A673 (cell line): ENCODE data around the gene RIT1. TPM values are rescaled to one million over a fixed set of nuclear protein-coding genes. Genes with fewer than 3 reads are reported as not detected.

Experiments
- BruUV-seq: library from RNA; stranded (reverse); fragments of 400-500 nt; replicated peaks from 2 replicates; lab custom pipeline; 2021; lab: Mats Ljungman, UMichigan
- CTCF ChIA-PET: fragments of 300-600 bp; sonication (Branson Sonifier 250); formaldehyde crosslinking; loops from one replicate; lab custom pipeline; 2022; ENCODE audit warnings: antibody characterized with exemption; lab: Charles Lee
- POLR2A ChIA-PET: fragments of 300-600 bp; sonication (Branson Sonifier 250); formaldehyde crosslinking; loops from one replicate; lab custom pipeline; 2022; ENCODE audit warnings: antibody characterized with exemption; ENCODE audit not compliant: low non-redundant PET; lab: Charles Lee
- DNase-seq: peaks from one replicate; pipeline ENCODE4 v3.0.0-alpha.2; 2015; ENCODE audit warnings: low spot score
- H3K27ac ChIP-seq: fragments of 200-600 bp; sonication (generic); 2 replicates; pipeline ENCODE4 v1.5.1; 2016; ENCODE audit warnings: mixed run types, low read depth, mild to moderate bottlenecking, mixed read lengths, antibody characterized with exemption, low read length; ENCODE audit not compliant: poor library complexity, severe bottlenecking
- H3K27me3 ChIP-seq: fragments of 200-600 bp; sonication (generic); replicated peaks from 2 replicates; pipeline ENCODE4 v1.6.1; 2017; ENCODE audit warnings: mixed run types, low read depth, mild to moderate bottlenecking, mixed read lengths, antibody characterized with exemption, low read length; ENCODE audit not compliant: insufficient read depth, poor library complexity
- H3K36me3 ChIP-seq: fragments of 200-600 bp; sonication (generic); 2 replicates; pipeline ENCODE4 v1.6.1; 2016; ENCODE audit warnings: mixed run types, mild to moderate bottlenecking, mixed read lengths, antibody characterized with exemption, low read length; ENCODE audit not compliant: insufficient read depth, poor library complexity, severe bottlenecking
- H3K4me1 ChIP-seq: fragments of 200-600 bp; sonication (generic); 2 replicates; pipeline ENCODE4 v1.6.1; 2017; ENCODE audit warnings: mixed run types, mild to moderate bottlenecking, mixed read lengths, antibody characterized with exemption, low read length; ENCODE audit not compliant: insufficient read depth, poor library complexity, severe bottlenecking
- H3K4me3 ChIP-seq: fragments of 200-600 bp; sonication (generic); 2 replicates; pipeline ENCODE4 v1.5.1; 2016; ENCODE audit warnings: low read depth, mixed run types, mild to moderate bottlenecking, mixed read lengths, low read length; ENCODE audit not compliant: poor library complexity, severe bottlenecking
- H3K9me3 ChIP-seq: fragments of 200-600 bp; sonication (generic); 2 replicates; pipeline ENCODE4 v1.6.1; 2016; ENCODE audit warnings: mixed run types, low read depth, mild to moderate bottlenecking, mixed read lengths, antibody characterized with exemption, low read length; ENCODE audit not compliant: poor library complexity, severe bottlenecking
- CTCF ChIP-seq: fragments of 300-800, 200-600 bp; sonication (generic); conservative IDR thresholded peaks from 2 replicates; pipeline ENCODE4 v1.5.1; 2017; ENCODE audit warnings: low read depth, mild to moderate bottlenecking, antibody characterized with exemption, low read length, moderate library complexity, mixed read lengths
- EZH2 ChIP-seq: fragments of 200-600 bp; sonication (generic); IDR thresholded peaks from 2 replicates; pipeline ENCODE4 v1.6.1; 2017; ENCODE audit warnings: borderline replicate concordance, low read depth, mild to moderate bottlenecking, mixed read lengths, antibody characterized with exemption, low read length; ENCODE audit not compliant: poor library complexity, severe bottlenecking
- intact Hi-C: fragments of 100-400 bp; cut with micrococcal nuclease; formaldehyde crosslinking; loops from one replicate; pipeline ENCODE4 v1.10.0; 2022; ENCODE audit not compliant: unreplicated experiment
- total RNA-seq: library from RNA; stranded (reverse); gene quantifications from 2 replicates; pipeline ENCODE4 v1.2.3, GENCODE V29; 2021

Gene RIT1
- total RNA-seq, 1 experiment from 2014 or later = 27.5 TPM

- CTCF ChIA-PET = no interaction called here
- TF ChIP-seq EZH2 (no peak), CTCF (no peak)
- DNase-seq = no peak
- BruUV-seq = no TSS peak
- Histone ChIP-seq H3K36me3 (peaks cover 93% of the 10 kb centered on the region), H3K9me3 (no peaks in the 10 kb centered on the region), H3K4me3 (no peak overlapping the region), H3K27ac (no peak overlapping the region), H3K4me1 (no peaks in the 10 kb centered on the region), H3K27me3 (no peaks in the 10 kb centered on the region)
- intact Hi-C loops = no loop called here
- POLR2A ChIA-PET = no interaction called here
These were observed 39.7 kb upstream of the RIT1 start for GRCh38 chr1:155950829-155951228.

GRCh38 chr1:155947741-155948140, 36.6 kb upstream of the RIT1 start:
- Histone ChIP-seq H3K27ac (no peak overlapping the region), H3K4me3 (no peak overlapping the region), H3K4me1 (no peaks in the 10 kb centered on the region), H3K36me3 (peaks cover 62% of the 10 kb centered on the region), H3K27me3 (no peaks in the 10 kb centered on the region), H3K9me3 (no peaks in the 10 kb centered on the region)
- CTCF ChIA-PET = no interaction called here
- no peak for TF ChIP-seq CTCF
- no peak for TF ChIP-seq EZH2
- no peak for DNase-seq
- intact Hi-C loops = no loop called here
- POLR2A ChIA-PET = no interaction called here
- no TSS peak for BruUV-seq

GRCh38 chr1:155947292-155947691, 36.1 kb upstream of the RIT1 start:
- H3K27me3 ChIP-seq = no peaks in the 10 kb centered on the region
- no peak overlapping the region for H3K27ac ChIP-seq
- H3K4me3 ChIP-seq = no peak overlapping the region
- ChIA-PET CTCF (no interaction called here), POLR2A (no interaction called here)
- TSS peak; percentile 45 for BruUV-seq
- intact Hi-C loops = no loop called here
- H3K36me3 ChIP-seq = peaks cover 58% of the 10 kb centered on the region
- no peaks in the 10 kb centered on the region for H3K4me1 ChIP-seq
- DNase-seq = no peak
- H3K9me3 ChIP-seq = no peaks in the 10 kb centered on the region
- TF ChIP-seq CTCF = no peak
- TF ChIP-seq EZH2 = no peak
